Eye (tissue), 1 donor: ENCODE data around the gene GOLPH3L.
"Not testable (repeated sequence)": the region's sequence is repeated elsewhere in the genome, so short reads cannot be mapped to it uniquely, and the experiment has no call there.

Experiments used
- DNase-seq: peaks from one replicate; pipeline ENCODE4 v3.0.0-alpha.2; 2015

The GOLPH3L gene

DNA sequence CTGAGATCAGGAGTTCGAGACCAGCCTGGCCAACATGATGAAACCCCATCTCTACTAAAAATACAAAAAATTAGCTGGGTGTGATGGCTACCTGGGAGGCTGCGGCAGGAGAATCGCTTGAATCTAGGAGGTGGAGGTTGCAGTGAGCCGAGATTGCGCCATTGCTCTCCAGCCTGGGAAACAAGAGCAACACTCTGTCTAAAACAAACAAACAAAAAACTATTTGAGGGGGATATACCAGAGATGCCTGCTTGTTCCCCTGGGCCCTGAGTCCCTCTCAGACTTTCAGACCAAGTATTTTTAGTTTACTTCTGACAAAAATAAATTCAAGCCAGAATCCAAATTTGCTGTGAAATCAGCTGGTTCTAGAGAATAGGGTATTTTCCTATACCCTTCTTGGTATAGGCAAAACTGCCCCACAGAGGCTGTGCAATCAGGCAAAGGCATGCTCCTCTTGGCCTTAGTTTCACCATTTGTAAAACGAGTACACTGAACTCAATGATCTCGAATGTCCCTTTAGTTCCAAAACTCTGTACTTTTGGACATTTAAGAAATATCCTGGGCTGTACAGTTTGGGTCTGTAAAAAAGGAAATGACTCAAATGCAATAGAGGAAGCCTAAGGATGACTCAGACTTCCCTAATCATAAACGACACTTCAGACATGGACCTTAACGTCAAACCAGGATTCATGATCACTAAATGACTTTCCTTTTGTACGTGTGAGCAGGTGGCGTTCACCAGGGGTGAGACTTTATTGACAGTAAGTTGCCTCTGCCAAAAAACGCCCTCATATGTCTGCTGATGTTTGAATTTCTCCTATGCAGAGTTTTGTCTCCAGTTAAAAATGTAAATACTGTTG lies 83.7 kb downstream of the GOLPH3L start:
- no peak for DNase-seq

DNA sequence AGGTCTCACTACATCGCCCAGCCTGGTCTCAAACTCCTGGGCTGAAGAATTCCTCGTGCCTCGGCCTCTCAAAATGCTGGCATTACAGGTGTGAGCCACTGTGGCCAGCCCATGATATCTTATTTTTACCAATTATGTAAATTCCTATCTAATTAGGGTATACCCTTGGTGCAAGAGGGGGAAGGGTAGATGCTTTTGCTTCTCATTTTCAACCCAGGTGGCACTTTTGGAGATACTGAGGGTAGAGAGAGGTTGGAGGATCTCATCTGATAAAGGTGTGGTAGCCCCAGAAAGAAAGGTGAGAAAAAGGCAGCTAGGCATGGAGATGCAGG lies 85.0 kb downstream of the GOLPH3L start:
- DNase-seq: no peak

DNA sequence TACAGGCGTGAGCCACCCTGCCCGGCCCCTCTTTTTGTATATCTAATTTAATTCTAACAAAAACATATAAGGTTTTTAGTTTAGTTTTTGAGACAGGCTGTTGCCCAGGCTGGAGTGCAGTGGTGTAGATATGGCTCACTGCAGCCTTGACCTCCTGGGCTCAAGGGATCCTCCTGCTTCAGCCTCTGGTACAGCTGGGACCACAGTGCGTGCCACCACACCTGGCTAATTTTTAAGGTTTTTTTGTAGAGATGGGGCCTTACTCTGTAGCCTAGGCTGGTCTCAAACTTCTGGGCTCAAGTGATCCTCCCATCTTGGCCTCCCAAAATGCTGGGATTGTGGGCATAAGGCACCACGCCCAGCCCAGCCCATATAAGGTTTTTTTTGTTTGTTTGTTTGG lies 86.4 kb downstream of the GOLPH3L start:
- no peak for DNase-seq

DNA sequence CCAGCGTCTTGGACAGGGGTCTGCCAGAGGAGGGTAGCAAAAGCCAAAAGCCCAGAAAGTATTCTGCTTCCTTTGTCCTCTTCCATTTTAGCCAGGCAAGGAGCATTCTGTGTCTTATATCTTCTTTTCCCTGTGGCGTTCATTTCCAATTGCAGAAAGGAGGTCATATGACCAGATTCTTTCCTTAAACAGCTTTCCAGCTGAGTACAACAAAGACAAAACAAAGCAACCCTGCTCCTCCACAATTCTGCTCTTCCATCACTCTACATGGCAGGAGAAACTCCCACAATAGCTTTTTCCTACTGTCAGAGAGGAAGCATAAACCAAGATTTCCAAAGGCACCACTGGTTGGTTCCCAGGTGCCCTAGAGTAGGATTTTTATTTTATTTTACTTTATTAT lies 87.2 kb downstream of the GOLPH3L start:
- peak; percentile 44 for DNase-seq

DNA sequence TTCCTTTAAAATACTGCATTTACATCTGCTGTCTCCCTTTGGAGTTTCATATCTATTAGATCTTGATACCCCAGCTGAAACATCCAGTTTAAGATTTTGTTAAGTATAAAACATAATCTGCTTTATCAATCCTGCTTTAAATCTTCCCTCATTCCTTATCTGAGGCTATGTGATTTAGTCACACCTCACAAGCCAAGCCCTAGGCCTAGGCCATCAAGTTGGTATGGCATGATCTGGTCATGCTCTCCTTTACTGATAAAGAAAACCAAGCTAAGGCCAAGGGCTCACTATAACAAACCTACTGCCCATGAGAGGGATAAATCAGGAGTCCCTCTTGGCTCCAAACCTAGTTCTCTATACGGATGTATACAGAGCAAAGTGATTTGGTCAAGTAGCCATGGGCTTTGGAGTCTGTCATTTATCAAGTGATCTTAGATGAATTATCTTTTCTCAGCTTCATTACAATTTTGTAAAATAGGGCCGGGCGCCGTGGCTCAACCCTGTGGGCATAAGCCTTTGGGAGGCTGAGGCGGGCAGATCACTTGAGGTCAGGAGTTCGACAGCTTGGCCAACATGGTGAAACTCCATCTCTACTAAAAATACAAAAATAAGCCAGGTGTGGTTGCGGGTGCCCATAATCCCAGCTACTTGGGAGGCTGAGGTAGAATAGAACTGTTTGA lies 90.4 kb downstream of the GOLPH3L start:
- no peak for DNase-seq

DNA sequence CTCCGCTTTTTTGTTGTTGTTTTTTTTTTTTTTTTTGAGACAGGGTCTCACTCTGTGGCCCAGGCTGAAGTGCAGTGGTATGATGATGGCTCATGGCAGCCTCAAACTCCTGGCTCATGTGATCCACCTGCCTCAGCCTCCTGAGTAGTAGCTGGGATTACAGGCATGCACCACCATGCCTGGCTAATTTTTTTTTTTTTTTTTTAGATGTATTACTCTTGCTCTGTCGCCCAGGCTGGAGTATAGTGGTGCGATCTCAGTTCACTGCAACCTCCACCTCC lies 91.6 kb downstream of the GOLPH3L start:
- DNase-seq: not testable (repeated sequence)

DNA sequence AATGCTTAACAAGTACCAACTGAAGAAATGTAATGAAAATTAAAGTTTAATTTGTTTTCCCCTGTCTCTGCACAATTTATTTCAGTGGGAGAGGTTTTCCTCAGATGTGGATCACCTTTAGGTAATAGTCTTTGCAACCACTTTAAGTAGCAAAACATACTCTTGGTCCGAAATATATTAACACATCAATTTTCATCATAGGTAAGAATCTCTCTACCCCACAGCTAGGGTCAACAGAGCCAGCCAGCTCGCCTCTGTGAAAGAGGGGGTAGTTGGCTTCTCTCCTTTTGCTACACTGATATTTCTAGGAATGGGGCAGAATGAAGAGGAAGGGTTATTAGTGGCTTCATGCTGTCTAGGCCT lies 92.7 kb downstream of the GOLPH3L start:
- no peak for DNase-seq

DNA sequence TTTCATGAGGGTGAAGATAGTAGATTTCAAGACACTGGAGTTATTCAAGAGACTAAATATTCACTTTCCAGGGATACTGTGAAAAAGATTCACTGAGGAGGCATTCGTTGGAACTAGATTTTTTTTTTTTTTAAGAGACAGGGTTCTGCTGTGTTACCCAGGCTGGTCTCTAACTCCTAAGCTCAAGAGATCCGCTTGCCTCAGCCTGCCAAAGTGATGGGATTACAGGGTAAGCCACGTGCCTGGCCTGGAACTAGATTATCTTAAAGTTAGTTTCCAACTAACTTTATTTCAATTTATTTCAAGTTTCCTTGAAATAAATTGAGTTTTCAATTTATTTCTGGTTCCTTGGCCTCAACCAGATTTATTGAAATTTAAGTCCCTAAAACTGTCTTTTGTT lies 93.2 kb downstream of the GOLPH3L start:
- no peak for DNase-seq

DNA sequence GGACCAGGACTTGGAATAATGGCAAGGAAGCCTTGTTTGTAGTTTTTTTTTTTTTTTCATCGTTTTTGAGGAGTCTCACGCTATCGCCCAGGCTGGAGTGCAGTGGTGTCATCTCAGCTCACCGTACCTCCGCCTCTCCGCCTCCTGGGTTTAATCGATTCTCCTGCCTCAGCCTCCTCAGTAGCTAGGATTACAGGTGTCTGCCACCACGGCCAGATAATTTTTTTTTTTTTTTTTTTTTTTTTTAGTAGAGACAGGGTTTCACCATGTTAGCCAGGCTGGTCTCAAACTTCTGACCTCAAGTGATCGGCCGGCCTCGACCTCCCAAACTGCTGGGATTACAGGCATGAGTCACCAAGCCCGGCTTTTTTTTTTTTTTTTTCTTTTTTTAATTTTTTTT lies 94.6 kb downstream of the GOLPH3L start:
- not testable (repeated sequence) for DNase-seq

DNA sequence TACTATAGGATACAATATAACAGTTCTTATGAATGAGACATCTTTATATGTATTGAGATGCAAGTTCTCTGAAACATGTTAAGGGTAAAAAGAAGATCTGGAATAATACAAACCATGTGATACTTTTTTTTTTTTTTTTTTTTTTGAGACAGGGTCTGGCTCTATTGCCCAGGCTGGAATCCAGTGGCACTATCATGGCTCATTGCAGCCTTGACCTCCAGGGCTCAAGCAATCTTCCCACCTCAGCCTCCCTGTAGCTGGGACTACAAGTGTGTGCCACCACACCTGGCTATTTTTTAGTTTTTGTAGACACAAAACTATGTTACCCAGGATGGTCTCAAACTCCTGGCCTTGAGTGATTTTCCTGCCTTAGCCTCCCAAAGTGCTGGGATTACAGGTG lies 95.4 kb downstream of the GOLPH3L start:
- DNase-seq: no peak

DNA sequence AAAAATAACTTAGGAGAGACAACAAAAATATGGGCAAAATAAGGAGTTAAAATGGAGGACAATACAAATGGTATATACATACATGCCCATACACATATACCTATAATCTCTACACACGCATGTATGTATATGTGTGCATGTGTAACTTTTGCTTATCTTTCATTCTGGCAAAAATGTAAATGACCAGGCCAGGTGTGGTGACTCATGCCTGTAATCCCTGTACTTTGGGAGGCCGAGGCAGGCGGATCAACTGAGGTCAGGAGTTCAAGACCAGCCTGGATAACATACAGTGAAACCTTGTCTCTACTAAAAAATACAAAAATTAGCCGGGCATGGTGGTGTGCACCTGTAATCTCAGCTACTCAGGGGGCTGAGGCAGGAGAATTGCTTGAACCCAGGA lies 98.6 kb downstream of the GOLPH3L start:
- DNase-seq: not testable (repeated sequence)

DNA sequence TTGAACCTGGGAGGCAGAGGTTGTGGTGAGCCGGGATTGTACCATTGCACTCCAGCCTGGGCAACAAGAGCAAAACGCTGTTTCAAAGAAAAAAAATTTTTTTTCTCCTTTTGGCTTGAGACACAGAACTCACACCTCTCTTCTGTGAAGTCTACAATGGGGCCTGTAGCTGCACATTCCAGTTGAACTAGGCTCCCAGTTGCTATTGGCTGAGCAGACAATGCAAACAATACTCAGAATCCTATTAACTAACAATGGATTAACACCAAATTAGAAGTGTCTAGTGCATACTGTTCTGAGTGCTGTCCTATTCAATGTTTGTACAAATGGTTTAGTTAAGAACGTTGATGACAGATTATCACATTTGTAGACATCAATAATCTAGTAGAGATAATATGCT lies 100.0 kb downstream of the GOLPH3L start:
- DNase-seq: no peak
